Measurements from ENCODE around the gene SNX7.
A peak's percentile ranks its signal among the peaks of the same experiment; 100 is the strongest.

DNA sequence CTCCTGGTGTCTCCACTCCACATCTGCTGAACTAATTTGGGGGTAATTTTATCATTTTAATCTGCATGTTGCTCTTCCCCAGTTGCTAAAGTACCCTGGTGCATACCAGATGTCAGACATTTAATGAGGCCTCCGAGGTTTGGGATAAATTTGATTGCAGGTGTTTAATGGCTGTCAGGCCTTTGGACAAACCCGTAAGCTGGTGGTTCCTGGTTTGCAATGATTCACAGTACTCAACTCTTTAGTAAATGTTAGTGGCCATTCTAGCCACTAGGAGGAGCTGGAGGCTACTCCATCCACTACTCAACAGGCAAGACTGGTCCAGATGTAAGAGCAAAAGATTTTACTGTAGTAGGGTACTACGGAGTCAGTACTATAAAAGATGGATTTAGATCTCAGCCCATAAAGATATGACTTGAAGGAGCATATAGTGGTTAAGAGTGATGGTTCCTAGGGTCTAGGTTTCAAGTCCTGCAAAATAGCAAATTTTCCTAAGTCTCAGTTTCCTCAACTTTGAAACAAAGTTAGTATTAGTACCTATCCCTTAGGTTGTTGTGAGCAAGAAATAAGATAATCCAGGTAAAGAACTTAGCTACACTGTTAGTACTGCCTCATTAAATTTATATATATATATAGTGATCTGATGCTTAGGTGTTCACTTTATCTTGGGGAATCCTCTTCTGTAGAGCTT lies 132.8 kb downstream of the SNX7 start:
- TF ChIP-seq, protein P1, sequence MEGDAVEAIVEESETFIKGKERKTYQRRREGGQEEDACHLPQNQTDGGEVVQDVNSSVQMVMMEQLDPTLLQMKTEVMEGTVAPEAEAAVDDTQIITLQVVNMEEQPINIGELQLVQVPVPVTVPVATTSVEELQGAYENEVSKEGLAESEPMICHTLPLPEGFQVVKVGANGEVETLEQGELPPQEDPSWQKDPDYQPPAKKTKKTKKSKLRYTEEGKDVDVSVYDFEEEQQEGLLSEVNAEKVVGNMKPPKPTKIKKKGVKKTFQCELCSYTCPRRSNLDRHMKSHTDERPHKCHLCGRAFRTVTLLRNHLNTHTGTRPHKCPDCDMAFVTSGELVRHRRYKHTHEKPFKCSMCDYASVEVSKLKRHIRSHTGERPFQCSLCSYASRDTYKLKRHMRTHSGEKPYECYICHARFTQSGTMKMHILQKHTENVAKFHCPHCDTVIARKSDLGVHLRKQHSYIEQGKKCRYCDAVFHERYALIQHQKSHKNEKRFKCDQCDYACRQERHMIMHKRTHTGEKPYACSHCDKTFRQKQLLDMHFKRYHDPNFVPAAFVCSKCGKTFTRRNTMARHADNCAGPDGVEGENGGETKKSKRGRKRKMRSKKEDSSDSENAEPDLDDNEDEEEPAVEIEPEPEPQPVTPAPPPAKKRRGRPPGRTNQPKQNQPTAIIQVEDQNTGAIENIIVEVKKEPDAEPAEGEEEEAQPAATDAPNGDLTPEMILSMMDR (IDR thresholded peaks at IDR 0.05), result peak; percentile 12 to 62 (median 34)
- TF ChIP-seq POLR2A (IDR thresholded peaks at IDR 0.05), result no peak
